ENCODE results near the gene TMEM63C.

Gene TMEM63C

DNA sequence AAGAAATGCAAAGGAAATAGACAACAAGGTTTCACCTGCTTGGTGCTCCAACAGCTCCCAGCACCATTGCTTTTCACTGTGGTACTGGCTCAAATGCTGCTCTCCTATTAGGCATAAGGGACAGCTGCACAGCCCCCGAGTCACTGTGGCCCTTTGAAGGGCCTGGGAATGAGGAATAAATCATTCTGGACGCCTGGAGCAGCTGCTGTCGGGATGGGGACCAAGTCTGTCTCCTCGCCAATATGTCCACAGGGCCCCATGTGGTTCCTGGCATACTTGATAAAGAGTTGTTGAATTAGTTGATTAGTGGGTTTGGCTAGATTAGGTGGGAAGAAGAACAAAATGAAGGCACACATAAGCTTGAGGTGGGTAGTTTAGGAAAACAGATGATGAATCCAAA, 102.5 kb downstream of the TMEM63C start:
- DNase-seq = no peak

DNA sequence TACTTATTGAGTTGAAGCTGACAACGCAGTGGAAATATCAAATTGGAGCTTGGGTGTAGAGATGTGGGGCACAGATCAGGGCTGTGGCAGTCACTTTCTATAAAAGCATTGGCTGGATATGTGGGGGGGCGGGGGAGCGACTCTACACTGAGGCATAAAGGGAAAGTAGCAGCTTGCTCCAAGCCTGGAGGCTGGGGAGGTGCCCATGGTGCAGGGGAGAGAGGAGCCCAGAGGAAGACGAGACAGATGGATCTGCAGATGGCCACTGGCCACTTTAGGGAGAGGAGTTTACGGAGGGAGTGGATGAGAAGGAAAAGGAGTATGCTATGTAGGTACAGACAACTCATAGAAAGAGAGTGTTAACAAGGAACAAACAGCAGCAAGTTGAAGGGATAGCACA, 102.9 kb downstream of the TMEM63C start:
- no peak for DNase-seq

DNA sequence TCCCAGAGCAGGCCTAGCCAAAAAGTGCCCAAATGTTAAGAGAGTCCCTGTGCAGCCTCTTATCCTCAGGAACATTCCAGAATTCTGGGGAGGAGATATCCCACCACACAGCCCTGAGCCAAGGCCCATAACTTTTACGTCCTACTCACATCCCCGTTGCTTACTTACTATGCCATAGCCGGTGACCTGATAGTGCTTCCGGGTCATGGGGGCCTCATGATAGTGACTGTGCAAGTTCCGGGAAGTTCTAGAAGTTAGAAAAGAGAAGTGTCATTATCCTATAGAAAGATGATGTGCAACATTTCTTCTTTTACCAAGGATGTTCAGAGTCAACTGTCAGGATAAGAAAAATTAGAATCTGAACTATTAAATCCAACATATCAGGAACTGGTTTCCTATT, 105.0 kb downstream of the TMEM63C start:
- no peak for DNase-seq

DNA sequence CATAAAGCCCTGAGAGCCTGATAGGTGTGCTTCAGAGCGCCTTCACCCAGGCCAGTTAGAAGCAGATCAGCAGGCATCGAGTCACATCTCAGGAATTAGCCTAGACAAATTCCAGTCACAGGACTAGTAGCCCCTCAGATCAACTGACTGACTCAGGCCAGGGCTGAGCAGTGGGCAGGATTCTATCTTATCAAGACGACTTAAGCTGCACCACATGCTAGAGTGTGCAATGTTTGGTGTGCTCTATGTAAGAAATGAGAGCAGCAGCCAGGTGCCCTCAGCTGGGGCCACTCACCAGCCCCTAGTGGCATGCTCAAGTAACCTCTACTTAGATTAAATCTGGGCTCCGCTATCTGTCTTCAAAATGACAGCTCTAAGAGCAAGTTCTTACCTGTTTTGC, 109.1 kb downstream of the TMEM63C start:
- no peak for DNase-seq

DNA sequence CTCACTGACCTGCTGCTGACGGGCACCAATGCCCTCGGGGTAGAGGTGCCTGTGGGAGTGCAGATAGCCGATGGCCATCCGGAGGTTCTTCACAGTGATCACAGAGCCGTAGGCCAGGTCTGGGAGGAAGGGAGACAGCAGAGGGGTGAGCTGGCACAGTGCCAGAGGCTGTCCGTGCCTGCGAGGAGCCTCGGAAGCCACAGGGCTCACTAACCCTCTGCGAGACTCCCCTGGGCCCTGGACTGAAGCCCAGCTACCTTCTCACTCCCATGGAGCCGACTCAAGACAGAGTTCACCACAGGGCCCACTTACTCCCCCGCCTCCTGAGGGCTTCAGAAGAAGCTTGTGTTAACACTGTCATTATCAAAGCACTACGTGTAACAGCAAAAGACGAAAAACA, 114.6 kb downstream of the TMEM63C start:
- no peak for DNase-seq

DNA sequence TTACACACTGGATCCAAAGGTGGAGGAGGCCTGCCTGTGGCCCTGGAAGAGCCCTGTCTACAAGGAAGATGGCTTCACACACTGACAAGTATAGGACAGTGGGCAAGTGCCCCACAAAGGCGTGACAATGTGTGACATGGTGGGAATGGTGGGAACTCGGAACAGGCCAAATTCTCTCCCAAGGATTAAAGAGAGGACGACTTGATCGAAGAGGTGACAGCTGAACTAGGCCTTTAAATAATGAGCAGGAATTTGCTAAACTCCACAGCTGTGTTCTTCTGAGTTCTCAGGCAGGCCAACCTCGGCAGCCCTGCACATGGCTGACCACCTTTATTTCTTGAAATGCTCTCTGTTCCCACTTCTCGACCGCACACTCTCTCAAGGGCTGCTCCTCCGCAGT, 115.3 kb downstream of the TMEM63C start:
- no peak for DNase-seq

DNA sequence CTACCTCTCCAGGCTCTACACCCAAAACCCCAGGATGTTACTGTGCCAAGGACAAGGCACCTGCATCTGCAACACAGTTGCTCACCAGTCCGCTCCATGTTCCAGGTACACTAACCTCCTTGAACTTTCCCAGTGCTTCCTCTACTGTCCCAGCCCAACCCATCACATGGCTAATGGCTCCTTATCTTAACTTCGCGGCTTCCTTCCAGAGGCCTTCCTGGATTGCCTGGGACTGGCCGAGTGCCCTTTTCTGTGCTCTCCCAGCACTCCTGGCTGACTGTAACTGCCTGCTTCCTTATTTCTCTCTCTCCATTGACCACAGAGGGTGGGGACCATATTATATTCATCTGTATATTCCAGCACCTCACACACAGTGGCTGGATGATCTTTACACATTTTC, 118.2 kb downstream of the TMEM63C start:
- DNase-seq = no peak

DNA sequence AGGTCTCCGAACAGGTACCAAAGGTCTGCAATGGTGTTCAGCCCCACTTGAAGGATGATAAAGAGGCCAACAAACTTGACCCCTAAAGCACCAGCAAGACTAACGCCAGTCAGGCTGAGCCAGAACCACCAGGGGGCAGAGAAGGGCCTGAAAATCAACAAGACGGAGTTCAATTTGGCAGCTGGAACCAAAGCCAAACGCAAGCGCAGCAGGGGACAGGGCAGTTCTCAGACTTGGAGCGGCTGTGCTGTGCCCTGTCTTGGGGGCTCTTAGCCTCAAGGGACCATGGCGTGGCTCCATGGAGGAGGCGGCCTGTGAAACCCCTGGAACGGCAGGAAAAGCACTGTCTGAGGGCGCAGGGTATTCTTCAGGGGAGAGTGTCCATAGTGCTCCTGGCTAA, 119.5 kb downstream of the TMEM63C start:
- DNase-seq = peak; percentile 44

DNA sequence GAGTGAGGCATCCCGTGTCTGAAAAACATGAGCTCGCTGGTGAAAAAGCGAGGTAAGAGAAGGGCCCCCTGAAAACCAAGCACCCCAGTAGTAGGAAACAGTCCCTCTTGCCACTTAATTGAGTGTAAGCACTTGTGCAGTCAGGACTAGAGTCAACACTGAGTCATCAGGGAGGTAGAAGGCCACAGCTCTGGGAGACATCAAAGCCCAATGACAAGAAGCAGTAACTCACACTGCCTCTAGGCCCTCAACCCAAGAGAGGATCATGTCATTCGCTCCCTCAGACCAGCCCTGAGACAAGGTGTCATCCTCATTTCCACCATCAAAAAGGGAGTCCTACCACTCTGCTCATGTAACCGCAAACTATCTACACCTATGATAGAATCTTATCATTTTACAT, 121.3 kb downstream of the TMEM63C start:
- peak; percentile 3 for DNase-seq

DNA sequence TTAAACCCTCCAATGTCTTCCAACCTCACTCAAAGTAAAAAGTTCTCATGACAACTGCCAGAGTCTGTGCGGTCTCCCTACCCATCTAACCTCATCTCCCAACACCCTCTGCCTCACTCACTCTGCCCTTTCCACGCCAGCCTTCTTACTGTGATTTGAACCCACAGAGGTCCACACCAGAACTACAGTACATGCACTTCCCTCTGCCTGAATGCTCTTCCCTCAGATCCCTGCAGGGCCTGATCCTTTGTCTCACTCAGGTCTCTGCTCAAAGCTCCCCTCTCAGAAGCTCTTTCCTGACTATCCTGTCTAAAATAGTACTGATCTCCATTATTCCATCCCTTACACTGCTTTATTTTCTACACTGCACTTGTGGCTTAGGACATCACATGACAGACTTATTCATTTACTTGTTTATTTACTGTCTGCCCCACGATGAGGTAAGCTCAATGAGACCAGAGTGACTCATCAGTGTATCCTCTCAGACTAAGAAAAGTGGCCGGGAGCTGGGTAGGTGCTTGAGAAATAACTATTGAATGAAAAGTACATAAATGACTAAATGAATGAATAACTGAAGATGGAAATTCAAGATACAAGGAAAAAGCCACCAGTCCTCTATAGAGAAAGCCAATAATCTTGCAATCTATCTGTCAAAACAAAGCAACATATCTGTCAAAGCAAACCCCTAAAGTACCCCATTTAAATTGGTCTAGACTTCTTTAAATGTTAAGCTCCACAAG, 122.0 kb downstream of the TMEM63C start:
- no peak for DNase-seq

DNA sequence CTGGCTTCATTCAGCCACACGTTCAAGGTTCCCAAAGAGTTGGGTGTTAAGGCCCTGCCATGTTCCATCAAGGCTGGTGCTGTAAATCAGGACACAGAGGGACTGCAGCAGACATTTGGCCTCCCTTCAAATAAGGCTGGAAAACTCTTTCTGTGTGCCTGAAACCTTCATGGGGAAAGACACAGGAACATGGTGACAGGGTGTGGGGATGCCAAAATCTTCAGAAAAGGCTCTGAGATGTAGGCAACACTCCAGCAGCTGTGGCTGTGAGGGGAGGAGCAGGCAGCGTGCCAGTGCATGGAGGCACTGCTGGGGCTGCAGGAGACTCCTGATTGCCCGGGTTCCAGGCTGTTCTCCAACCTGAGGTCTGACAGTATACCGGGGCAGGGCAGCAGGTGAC, 124.1 kb downstream of the TMEM63C start:
- no peak for DNase-seq

DNA sequence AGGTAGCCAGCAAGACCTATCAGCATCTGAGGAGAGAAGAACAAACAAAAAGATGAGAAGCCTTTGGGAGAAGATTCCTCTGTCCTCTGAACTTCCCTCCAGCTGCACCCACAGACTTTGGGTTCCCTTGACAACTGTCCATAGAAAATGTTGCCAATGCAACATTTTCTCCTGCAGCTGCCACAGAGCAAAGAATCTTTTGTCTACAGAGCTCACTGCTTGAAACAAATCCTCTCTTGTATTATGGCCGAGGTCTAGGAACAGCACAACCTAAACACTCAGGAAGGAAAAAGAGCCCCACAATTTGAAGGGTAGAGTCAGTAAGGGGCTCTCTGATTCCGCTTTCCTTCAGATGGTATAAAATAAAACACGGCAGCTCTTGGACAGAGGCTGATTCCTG, 124.8 kb downstream of the TMEM63C start:
- no peak for DNase-seq

DNA sequence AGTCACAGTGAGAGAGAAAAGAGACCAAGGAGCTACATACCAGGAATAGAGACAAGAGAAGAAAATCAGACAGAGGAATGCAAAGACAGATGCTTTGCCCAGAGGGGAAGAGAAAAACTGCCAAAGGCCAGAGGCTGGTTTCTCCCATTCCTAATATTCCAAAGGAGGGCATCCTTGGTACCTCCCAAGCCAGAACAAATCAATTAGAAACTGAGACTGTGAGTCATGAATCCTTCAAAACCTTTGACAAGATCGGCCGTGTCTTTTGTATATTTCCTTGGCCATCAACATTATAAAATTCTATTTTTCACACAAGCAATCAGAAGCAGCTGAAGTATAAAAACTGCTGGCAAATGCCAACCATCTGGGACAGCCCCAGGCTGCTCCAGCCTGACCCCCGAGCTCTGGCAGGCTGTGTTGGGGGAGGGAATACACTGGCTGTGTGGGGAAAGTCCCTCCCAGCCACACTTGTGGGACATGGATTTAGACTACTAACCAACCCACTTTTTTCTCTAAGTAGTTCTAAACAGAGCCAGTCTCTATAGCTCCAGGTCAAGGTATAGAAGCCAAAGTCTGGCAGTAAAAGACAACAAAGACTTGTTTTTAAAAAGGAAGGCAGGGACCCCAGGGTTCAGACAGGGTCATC, 125.4 kb downstream of the TMEM63C start:
- DNase-seq = no peak
